HepG2 (cell line): ENCODE results near the gene CDC40. TPM values are rescaled to one million over a fixed set of nuclear protein-coding genes. Genes with fewer than 3 reads are reported as not detected.

Source experiments
- CCAR2 ChIP-seq: fragments of 200-400 bp; formaldehyde crosslinking; optimal IDR thresholded peaks from 2 replicates; pipeline ENCODE3; 2018; ENCODE audit warnings: low read depth, mild to moderate bottlenecking, low read length, moderate library complexity
- ETV5 ChIP-seq: IDR thresholded peaks from 2 replicates; pipeline ENCODE4 v1.6.1; 2018; ENCODE audit warnings: missing biosample characterization, missing genetic modification reagents, inconsistent platforms, borderline replicate concordance
- KLF6 ChIP-seq: IDR thresholded peaks from 2 replicates; pipeline ENCODE4 v1.8.0; 2016; ENCODE audit warnings: missing biosample characterization, missing genetic modification reagents
- KLF9 ChIP-seq: IDR thresholded peaks from 2 replicates; pipeline ENCODE4 v1.6.1; 2016; ENCODE audit warnings: low read depth
- NR0B2 ChIP-seq: sonication (generic); formaldehyde crosslinking; IDR thresholded peaks from 2 replicates; pipeline ENCODE4 v1.4.0; 2020; ENCODE audit warnings: mild to moderate bottlenecking, missing genetic modification reagents
- REXO4 ChIP-seq: sonication (generic); formaldehyde crosslinking; IDR thresholded peaks from 2 replicates; pipeline ENCODE4 v1.8.0; 2022; ENCODE audit warnings: missing genetic modification reagents, mild to moderate bottlenecking, borderline replicate concordance
- SALL1 ChIP-seq: sonication (generic); formaldehyde crosslinking; IDR thresholded peaks from 2 replicates; pipeline ENCODE4 v1.8.0; 2022; ENCODE audit warnings: mild to moderate bottlenecking, missing genetic modification reagents
- SETDB1 ChIP-seq: sonication (generic); formaldehyde crosslinking; IDR thresholded peaks from 2 replicates; pipeline ENCODE4 v1.5.1; 2020; ENCODE audit warnings: missing genetic modification reagents, mild to moderate bottlenecking, borderline replicate concordance
- SRY ChIP-seq: sonication (generic); formaldehyde crosslinking; IDR thresholded peaks from 2 replicates; pipeline ENCODE4 v1.8.0; 2022; ENCODE audit warnings: mild to moderate bottlenecking, missing genetic modification reagents
- TBP ChIP-seq: sonication (generic); formaldehyde crosslinking; IDR thresholded peaks from 2 replicates; pipeline ENCODE4 v1.5.0; 2020; ENCODE audit warnings: missing genetic modification reagents
- THAP8 ChIP-seq: sonication (generic); formaldehyde crosslinking; IDR thresholded peaks from 2 replicates; pipeline ENCODE4 v1.5.1; 2020; ENCODE audit warnings: missing genetic modification reagents, mild to moderate bottlenecking, borderline replicate concordance
- TSC22D2 ChIP-seq: sonication (generic); formaldehyde crosslinking; IDR thresholded peaks from 2 replicates; pipeline ENCODE4 v1.5.1; 2020; ENCODE audit warnings: missing genetic modification reagents, mild to moderate bottlenecking, borderline replicate concordance
- ZHX2 ChIP-seq, 2 experiments: sonication (generic) in 1 of 2; formaldehyde crosslinking in 1 of 2; IDR thresholded peaks; 2 replicates each; pipeline versions ENCODE4 v1.6.1 to v1.9.0; 2014 to 2022; ENCODE audit warnings: antibody characterized with exemption in 1 of 2, borderline replicate concordance in 1 of 2, inconsistent platforms in 1 of 2, low read depth in 1 of 2, missing genetic modification reagents in 1 of 2
- ZNF230 ChIP-seq: sonication (generic); formaldehyde crosslinking; IDR thresholded peaks from 2 replicates; pipeline ENCODE4 v1.4.0; 2020; ENCODE audit warnings: mild to moderate bottlenecking, missing genetic modification reagents
- ZNF256 ChIP-seq: sonication (generic); formaldehyde crosslinking; conservative IDR thresholded peaks from 2 replicates; pipeline ENCODE4 v1.4.0; 2020; ENCODE audit warnings: missing genetic modification reagents
- ZNF30 ChIP-seq: sonication (generic); formaldehyde crosslinking; IDR thresholded peaks from 2 replicates; pipeline ENCODE4 v1.5.0; 2020; ENCODE audit warnings: mild to moderate bottlenecking, missing genetic modification reagents
- ZNF354B ChIP-seq: sonication (generic); formaldehyde crosslinking; IDR thresholded peaks from 2 replicates; pipeline ENCODE4 v1.8.0; 2022; ENCODE audit warnings: mild to moderate bottlenecking, missing genetic modification reagents
- ZNF564 ChIP-seq: sonication (generic); formaldehyde crosslinking; IDR thresholded peaks from 2 replicates; pipeline ENCODE4 v1.8.1; 2023; ENCODE audit warnings: mild to moderate bottlenecking, missing genetic modification reagents
- ZNF567 ChIP-seq: sonication (generic); formaldehyde crosslinking; IDR thresholded peaks from 2 replicates; pipeline ENCODE4 v1.8.1; 2023; ENCODE audit warnings: mild to moderate bottlenecking, missing genetic modification reagents, borderline replicate concordance
- ZNF740 ChIP-seq: sonication (generic); formaldehyde crosslinking; IDR thresholded peaks from 2 replicates; pipeline ENCODE4 v1.4.0; 2020; ENCODE audit warnings: missing genetic modification reagents
- ZNF75D ChIP-seq: sonication (generic); formaldehyde crosslinking; IDR thresholded peaks from 2 replicates; pipeline ENCODE4 v1.8.1; 2023; ENCODE audit warnings: missing genetic modification reagents, mild to moderate bottlenecking, borderline replicate concordance
- ZNF775 ChIP-seq: sonication (generic); formaldehyde crosslinking; IDR thresholded peaks from 2 replicates; pipeline ENCODE4 v1.4.0; 2020; ENCODE audit warnings: missing genetic modification reagents, mild to moderate bottlenecking, moderate library complexity, borderline replicate concordance
- polyA plus RNA-seq, 8 experiments: library from polyadenylated mRNA; depleted of rRNA in 3 of 8; stranded (reverse) in 7 of 8; unstranded in 1 of 8; fragments of >200 nt; fragmentation: Illumina TruSeq in 4 of 8; extraction: Trizol in 4 of 8; gene quantifications; 2 replicates each; pipeline versions ENCODE4 v1.2.1 to v1.2.3, GENCODE V29; 2011 to 2016; ENCODE audit warnings: low read depth in 4 of 8, missing spikeins in 1 of 8, mixed read lengths in 1 of 8; ENCODE audit not compliant: insufficient read depth in 1 of 8
- total RNA-seq, 5 experiments: library from RNA; depleted of rRNA; stranded (reverse); fragments of >200 nt; fragmentation: Illumina TruSeq; extraction: Trizol; gene quantifications; 2 replicates each; pipeline ENCODE4 v1.2.3, GENCODE V29; 2016; ENCODE audit warnings: low read depth in 1 of 5

CDC40 gene
- total and polyA plus RNA-seq, 2 of the 13 experiments (the other 11 are each of a cell fraction or from before 2014, with no cell fraction given): 11.4 to 21.5 TPM

- TF ChIP-seq ZHX2 (IDR thresholded peaks at IDR 0.05; ENCODE audit: low read depth) (no peak), ZHX2 (CRISPR knock-in tag; IDR thresholded peaks at IDR 0.05; ENCODE audit: borderline replicate concordance) (no peak), TBP (CRISPR knock-in tag) (no peak), KLF6 (CRISPR knock-in tag) (0 out of 2 replicates have a peak, but pooled peaks have one; percentile 11), SALL1 (CRISPR knock-in tag) (no peak; the same call in none of the 2 replicates), ZNF256 (peak; percentile 14; the same call in 1 of the 2 replicates), TSC22D2 (CRISPR knock-in tag) (peak; percentile 86; the same call in 1 of the 2 replicates), ZNF564 (no peak), SETDB1 (CRISPR knock-in tag) (no peak), ZNF230 (CRISPR knock-in tag) (no peak), ZNF775 (CRISPR knock-in tag) (no peak), ZNF567 (CRISPR knock-in tag) (0 out of 2 replicates have a peak, but pooled peaks have one; percentile 29), KLF9 (CRISPR knock-in tag) (peak; percentile 27; the same call in 1 of the 2 replicates), ETV5 (CRISPR knock-in tag) (peak; percentile 35; the same call in 1 of the 2 replicates), CCAR2 (no peak), NR0B2 (no peak), THAP8 (no peak), ZNF30 (CRISPR knock-in tag) (no peak), ZNF75D (CRISPR knock-in tag) (no peak), SRY (CRISPR knock-in tag) (0 out of 2 replicates have a peak, but pooled peaks have one; percentile 48), ZNF740 (CRISPR knock-in tag) (no peak), ZNF354B (CRISPR knock-in tag) (no peak), REXO4 (CRISPR knock-in tag) (no peak)
Observed at GRCh38 chr6:110180228-110181008, at the start of gene CDC40 (continued).
